Stimulated activated CD4-positive, alpha-beta T cell treated with anti-CD3 and anti-CD28 coated beads, TNF-alpha, amount 100 ng/mL, for 24 hours (primary cell): ENCODE data around the gene UBE3D.
"Not testable (repeated sequence)": the region's sequence is repeated elsewhere in the genome, so short reads cannot be mapped to it uniquely, and the experiment has no call there.

Experiments
- DNase-seq, 3 experiments: peaks; one replicate each; pipeline ENCODE4 v3.0.0-alpha.2; 2020; ENCODE audit warnings: low read depth in 3 of 3

Gene UBE3D

DNA sequence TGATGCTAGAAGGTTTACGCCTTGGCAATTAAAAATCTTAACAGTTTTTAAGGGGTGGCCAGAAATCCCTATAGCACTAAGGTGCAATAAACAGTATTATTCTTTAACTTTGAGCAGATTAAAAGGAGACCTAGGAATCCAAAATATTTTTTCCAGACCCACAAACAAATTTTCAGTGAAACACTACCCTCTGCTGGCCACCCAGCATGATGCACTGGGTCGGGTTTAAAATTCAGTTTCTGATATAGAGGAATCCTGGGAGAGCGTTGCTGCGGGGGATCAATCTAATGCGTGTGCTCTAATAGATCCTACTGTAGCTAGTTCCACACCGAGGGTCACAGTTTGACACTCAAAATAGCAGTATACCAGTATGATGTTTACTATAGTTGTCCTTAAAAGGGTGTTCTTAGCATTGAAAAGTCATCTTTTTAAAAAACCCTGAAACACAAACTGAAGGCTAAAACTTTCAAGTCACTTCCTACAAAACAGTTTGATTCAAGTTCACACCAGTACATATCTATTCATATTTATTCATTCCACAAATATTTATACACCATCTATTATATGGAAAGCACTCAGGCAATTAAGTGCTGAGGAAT is 10.2 kb downstream of the UBE3D start:
- peak in 1 of 3 experiments; percentile 17 for DNase-seq

DNA sequence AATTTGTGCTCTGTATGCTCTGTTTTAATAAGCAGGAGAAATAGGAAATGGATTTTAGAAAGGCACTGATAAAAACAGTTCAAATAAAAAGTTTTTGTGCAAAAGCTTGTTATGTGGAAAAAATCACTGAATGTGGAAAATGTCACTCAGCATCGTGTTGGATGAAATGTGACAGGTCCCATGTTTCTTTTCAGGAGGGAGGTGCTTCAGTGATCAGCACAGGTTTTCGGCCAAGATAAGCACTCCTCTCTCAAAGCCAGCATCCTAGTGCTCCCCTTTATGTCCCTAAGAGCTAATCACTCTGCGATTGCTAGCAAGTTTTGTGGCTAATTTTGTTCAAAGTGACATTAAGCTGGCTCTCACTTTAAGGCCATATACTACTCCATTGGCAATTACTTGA is 12.0 kb downstream of the UBE3D start:
- no peak for DNase-seq

DNA sequence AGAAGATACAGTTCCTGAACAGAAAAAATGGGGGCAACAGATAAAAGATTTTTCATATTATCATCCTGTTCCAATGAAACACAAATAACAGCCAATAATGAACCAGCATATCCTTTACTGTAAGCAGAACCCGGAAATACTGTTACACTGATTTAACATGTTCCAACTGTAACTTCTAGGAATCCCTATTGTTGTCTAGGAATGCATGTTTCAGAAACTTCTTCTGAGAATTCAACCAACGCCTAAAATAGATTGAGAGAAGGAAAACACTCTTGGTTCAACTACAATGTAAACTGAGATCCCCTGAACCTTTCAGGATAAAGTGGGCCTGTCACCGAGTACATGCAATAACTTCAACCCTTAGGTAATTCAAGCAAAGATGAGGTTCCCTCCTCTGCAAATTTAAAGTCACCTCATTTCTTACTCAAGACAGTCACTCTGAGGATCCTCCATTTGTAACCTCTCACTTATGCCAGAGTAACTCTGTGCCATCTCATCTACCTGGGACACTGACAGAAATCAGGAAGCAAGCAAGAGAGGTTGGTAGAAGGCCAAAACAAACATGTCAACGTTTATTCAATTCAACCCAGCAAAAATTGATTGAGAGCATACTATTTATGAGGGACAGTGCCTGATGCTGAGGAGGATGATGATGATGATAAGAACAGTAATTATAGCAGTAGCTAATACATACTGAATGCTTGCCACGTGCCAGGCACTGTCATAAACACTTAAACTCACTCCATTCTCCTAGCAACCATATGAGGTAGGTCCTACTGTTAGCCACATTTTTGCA is 14.1 kb downstream of the UBE3D start:
- DNase-seq = no peak

DNA sequence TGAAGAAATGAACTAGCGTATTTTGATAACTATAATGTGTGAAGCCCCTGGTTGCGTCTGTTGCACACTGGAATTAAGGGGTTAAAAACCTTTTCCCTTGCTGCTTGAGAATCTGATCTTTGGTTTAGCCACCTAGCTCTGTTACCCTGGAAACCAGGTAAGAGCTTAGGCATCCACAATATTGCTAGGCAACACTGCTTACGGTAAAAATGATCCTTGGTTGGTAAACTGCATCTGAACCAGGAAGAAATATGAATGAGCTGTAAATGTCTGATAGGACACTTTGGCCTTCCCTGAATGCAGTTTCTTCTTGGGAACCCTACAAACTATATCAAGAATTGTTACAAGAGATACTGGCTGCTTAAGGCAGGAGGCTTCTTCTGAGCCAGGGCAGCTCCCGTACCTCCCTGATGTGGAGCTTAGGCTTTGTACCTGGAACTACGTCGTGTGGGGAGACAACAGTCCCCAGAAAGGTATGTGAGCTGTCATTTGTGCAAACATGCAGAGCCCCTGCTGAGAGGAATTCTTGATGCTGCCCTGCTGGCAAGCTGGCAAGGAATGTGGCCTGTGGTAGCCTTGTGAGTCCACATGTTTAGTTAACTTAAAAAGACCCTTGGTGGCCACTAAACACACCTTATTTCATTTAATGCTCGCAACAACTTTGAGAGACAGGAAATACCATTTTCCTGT is 18.4 kb downstream of the UBE3D start:
- DNase-seq = no peak

DNA sequence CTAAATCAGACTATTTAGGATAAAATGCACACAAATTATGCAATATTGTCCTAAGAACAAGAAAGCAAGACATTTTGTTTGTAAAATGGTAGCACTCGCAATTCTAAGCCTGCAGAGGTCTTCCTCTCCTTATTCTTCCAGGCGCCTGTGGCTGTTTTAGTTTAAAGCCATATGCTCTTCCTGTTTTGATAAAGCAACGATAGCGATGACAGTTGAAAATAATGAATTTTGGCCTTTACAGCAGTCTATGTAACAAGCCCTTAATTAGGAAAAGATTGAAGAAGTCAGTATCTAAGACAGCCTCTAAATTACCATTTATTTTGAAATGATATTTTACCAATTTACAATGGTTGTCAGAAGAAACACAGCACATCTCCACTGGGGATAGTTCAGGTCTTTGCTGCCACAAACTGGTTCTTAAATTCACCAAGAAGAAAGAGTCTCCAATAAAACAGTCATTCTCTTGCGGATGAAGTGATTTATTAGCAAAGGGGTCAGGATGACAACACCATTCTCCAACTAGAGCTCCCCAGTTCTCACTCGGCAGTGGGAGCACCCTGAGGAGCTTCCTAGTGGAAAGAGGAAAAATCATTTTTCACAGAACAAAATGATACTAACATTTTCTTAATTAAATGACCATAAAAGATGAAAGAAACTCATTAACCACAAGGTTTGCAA is 21.4 kb downstream of the UBE3D start:
- DNase-seq = no peak

DNA sequence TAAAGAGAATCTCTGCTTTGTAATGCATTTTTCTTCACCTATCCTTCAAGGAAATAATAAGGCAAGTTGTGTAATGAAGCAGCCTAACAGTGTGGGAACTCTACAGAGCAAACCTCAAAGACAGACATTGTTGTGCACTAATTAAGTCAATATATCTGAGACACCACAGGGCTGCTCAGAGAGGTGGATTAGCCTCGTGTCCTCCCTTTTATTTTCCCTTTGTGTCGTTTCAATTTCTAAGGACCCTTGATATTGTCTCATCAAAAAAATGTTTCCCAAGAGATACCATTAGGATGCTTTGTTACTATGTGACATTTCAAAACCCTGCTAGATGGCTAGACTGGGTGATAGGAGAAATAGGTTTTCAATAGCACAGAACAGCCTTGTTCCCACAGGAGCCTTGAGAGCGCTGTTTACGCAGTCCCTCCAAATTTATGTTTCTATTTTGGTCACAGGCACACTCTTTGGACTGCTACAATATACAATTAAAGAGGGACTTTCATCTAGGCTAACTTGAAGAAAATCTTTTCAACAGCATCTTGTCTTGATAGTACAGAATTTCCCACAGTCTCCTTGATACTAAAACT is 23.1 kb downstream of the UBE3D start:
- DNase-seq = no peak

DNA sequence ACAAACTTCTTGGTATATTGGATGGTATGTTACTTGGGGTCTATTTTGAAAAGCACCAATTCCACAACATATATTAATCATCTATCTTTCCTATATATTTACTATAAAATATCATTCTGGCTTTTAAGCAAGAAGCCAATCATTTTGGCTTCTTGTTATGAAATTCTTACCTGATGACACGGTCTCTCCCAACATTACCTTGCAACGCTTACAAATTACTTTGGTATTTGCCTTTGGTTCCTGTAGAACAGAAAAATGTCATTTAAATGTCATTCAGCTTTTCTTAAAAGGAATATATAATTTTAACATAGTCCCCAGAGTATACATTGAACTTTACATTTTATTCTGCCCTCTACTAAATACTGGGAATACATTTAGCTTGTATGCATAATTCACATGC is 27.4 kb downstream of the UBE3D start:
- DNase-seq = no peak

DNA sequence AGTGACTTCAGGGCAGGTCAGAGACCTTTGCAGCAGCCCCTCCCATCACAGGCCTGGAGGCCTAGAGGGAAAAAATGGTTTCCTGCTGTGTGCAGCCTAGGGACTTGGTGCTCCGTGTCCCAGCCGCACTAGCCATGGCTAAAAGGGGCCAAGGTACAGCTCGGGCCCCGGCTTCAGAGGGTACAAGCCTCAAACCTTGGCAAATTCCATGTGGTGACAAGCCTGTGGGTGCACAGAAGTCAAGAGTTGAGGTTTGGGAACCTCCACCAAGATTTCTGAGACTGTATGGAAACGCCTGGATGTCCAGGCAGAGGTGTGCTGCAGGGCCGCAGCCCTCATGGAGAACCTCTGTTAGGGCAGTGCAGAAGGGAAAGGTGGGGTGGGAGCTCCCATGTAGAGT is 34.0 kb downstream of the UBE3D start:
- DNase-seq = no peak

DNA sequence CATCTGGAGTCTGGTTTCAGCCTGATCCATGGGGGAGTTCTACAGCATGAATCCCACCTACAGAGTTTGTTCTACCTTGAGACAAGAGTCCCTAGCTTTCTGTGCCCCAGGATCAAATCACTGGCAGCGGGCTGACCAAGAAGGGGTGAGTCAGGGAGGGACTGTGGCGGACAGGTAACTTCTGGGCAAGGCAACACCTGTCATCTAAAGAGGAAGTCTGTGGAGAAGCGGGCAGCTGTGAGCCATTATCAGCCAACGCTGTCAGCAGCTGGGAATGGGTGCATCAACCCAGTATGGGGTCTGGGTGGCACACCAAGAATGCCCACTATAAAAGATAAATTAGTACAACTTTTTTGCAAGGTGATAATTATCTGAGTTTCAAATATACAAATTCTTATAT is 45.9 kb downstream of the UBE3D start:
- no peak for DNase-seq

DNA sequence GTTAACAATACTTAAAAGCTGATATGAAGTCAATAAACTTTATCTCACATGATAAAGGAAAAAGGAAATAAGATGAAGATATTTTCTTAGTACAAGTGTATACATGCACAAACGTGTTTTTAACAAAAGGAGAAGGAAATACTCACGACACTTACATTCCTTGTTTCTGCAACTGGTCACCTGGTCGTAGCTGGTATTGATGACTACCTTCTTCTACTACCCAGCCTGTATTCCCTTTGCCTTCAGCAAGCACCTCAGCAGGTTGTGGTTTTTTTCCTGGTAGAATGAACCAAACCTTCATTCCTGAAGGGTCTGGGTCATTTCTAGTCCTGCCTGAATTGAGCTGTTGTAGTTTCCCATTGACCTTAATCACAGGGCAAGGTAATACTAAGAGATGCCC is 54.5 kb downstream of the UBE3D start:
- not testable (repeated sequence) for DNase-seq

DNA sequence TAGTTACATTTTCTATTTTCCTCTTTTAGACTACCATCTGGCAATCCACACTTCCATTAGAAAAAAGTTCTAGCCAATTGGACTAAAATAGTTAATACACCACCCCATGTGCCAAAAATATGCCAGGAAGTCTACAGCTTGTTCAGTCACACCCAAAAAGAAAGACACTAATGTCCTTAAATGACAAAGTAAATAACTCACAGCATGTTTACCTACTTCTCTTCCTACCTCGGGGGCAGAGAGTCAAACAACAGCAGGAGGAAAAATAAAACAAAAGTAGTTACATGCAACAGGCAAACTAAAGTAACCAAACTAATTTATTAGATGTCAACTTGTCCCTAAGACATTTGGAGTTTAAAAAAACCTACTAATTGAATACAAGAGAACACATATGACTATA is 57.0 kb downstream of the UBE3D start:
- DNase-seq = no peak

DNA sequence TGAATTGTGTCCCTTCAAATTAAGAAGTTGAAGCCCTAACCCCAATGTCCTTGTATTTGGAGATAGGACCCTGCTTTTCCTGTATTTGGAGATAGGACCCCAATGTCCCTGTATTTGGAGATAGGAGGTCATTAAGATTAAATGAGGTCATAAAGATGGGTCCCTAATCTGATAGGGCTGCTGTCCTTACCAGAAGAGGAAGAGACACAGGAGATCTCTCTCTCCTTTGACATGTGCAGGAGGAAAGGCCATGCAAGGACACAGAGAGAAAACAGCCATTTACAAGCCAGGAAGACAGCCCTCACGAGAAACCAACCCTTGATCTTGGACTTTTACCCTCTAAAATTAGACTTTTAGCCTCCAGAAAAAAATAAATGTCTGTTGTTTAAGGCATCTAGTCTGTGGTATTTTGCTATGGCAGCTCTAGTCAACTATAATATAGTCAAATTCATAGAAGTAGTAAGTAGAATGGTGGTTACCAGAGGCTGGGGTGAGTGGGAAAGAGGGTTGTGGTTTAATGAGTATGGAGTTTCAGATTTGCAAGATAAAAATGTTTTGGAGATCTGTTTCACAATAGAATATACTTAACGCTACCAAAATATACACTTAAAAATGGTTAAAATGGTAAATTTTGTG is 59.3 kb downstream of the UBE3D start:
- no peak for DNase-seq

DNA sequence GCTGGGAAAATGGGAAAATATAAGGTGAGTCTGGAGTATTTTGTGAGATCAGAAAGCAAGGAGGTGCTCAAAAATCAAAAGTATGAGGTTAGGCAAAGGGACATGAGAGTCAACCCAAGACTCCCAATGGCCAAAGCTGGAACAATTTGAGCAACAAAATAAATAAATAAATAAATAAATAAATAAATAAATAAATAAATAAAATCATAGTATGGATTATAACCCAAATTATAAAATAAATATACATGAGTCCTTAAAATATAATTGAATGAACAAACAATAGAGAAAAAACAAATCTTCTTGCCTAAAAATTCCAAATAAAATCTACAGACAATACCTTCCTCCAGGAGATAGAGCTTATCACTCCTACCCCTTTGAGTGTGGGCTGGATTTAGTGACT is 69.5 kb downstream of the UBE3D start:
- no peak for DNase-seq

DNA sequence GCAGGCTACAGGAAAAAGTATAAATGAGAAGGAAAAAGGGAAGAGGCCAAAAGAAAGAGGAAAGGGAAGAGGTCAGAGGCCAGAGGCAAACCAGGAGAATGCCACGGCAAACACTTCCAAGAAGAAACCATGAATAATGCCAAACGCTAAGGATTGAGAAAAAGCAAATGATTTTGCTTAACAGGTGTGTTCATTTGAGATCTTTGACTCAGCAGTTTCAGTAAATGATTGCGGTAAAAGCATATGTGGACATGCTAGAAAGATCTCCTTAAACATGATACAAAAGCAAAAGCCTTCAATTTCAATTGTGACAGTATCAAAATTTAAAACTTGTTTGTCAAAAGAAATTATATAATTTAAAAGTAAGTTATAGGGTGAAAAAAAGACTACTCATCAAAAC is 70.6 kb downstream of the UBE3D start:
- no peak for DNase-seq

DNA sequence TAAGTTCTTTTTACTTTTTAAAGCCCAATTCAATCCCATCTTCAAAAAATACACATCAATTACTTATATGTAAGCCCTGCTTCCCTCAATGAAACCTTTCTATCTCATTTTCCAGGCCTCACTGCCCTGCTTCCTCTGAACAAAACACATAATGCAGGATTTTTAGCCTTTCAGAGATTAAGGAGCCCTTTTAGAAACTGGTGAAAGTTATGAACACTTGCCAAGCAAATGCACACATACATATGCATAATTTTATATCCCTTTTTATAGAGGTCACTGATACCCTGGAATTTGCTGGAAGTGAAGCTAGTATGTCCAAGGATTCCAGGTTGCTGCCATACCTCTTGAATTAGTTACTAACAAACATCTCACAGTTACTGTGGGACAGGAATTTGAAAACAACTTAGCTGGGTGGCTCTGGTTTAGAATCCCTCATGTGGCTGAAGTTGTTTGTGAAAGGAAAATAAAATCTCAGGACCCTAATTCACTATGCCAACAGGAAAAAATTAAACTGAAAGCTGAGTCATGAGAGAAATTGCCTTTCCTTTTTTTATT is 75.8 kb downstream of the UBE3D start:
- DNase-seq = no peak

DNA sequence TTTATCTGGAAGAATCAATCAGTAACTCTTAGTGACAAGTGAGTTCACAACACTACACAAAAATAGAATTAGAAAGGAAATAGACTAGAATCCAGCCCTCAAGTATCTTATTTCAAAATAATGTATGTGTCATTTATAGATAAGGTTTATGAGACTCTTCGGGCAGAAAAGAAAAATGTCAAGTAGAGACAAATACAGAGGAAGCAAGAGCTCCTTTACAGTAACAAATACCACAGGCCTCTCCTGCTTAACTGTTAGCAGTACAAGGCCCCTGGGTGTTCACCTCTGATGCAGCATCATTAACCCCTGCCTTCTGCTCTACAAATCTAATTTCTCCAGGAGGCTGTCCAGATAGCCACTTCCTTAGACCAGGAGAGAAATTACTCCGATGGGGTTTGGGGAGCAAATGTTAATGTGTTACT is 76.7 kb downstream of the UBE3D start:
- no peak for DNase-seq

DNA sequence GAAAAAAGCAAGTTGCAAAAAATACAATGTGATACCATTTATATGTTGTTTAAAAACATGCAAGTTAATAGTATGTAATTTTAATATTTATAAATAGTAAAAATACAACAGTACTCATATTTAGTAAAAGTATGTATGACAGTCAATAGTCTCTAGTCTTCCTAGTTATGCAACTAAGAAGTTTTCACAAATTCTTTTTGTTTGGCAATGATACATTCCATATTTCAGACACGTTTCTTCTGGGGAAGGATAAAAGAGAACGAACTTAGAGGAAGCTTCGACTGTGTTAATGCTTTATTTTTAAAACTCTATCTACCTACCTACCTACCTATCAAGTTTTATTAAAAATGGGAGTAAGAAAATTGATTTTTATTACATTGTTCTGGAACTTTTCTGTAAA is 77.7 kb downstream of the UBE3D start:
- no peak for DNase-seq

DNA sequence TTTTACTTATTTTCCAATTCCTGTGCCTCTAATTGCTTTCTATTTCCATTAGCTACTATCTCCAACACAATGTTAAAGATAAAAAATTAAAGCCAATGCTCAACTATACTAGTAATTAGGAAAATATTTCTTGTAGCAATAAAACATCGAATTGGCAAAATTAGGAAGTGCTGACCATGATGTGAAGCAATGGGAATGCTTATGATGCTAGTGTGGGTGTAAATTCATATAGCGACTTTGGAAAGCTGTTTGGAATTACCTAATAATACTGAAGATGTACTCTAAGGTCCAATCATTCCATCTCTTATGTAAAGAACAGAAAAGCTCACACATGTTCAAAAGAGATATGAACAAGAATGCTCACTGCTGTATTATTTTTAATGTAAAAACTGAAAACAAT is 78.2 kb downstream of the UBE3D start:
- DNase-seq = no peak

DNA sequence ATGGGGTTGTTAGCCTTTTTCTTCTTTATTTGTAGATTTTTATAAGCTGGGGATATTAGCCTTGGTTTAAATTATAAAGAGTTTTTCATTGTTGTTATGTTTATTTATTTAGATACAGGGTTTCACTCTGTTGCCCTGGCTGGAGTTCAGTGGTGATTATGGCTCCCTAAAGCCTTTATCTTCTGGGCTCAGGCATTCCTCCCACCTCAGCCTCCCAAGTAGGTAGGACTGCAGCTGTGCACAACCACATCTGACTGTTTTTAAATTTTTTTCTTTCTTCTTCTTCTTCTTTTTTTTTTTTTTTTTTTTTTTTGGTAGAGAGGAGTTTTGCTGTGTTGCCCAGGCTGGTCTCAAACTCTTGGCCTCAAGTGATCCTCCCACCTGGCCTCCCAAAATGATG is 80.9 kb downstream of the UBE3D start:
- DNase-seq = no peak

DNA sequence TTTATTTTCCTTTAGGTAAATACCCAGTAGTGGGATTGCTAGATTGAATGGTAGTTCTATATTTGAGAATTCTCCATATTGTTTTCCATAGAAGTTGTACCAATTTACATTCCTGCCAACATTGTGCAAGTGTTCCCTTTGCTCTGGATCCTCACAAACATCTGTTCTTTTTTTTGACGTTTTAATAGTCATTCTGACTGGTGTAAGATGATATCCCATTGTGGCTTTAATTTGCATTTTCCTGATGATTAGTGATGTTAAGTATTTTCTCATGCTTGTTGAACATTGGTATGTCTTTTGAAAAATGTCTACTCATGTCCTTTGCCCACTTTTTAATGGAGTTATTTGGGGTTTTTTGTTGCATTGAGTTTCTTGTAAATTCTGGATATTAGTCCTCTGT is 85.6 kb downstream of the UBE3D start:
- DNase-seq = no peak

DNA sequence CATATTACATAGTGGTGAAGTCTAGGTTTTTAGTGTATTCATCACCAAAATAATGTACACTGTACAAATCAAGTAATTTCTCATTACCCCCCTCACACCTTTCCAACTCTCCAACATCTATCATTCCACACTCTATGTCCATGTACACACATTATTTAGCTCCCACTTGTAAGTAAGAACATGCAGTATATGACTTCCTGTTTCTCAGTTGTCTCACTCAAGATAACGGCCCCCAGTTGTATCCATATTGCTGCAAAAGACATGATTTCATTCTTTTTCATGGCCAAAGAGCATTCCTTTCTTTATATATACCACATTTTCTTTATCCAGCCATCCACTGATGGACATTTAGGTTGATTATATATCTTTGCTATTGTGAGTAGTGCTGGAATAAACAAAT is 86.0 kb downstream of the UBE3D start:
- DNase-seq = no peak
